PFSK-1 (cell line): ENCODE measurements around the gene MT1M.

Source experiments
- FOXP2 ChIP-seq: optimal IDR thresholded peaks from 2 replicates; pipeline ENCODE3; 2011; ENCODE audit warnings: borderline replicate concordance, control low read depth, inconsistent platforms; ENCODE audit not compliant: insufficient read depth; ENCODE audit errors: extremely low read length, extremely low read depth
- POLR2AphosphoS5 ChIP-seq: IDR thresholded peaks from 2 replicates; pipeline ENCODE4 v1.6.1; 2012; ENCODE audit warnings: low read depth, mild to moderate bottlenecking, control low read depth, low read length, moderate library complexity
- SIN3A ChIP-seq: IDR thresholded peaks from 2 replicates; pipeline ENCODE4 v1.6.1; 2012; ENCODE audit warnings: mild to moderate bottlenecking, low read length, moderate library complexity, borderline replicate concordance; ENCODE audit not compliant: insufficient read depth
- TAF1 ChIP-seq: IDR thresholded peaks from 2 replicates; pipeline ENCODE4 v1.6.1; 2012; ENCODE audit warnings: low read length, control low read depth, borderline replicate concordance; ENCODE audit not compliant: insufficient read depth
- TF ChIP-seq, protein P1 (sequence below), 2 experiments: IDR thresholded peaks; 2 replicates each; pipeline versions ENCODE4 v1.6.1 to v1.8.0; 2011 to 2012; ENCODE audit warnings: low read depth in 2 of 2, low read length in 2 of 2, control low read depth in 1 of 2, inconsistent platforms in 1 of 2, mild to moderate bottlenecking in 1 of 2, moderate library complexity in 1 of 2; ENCODE audit not compliant: insufficient read depth in 1 of 2

DNA sequence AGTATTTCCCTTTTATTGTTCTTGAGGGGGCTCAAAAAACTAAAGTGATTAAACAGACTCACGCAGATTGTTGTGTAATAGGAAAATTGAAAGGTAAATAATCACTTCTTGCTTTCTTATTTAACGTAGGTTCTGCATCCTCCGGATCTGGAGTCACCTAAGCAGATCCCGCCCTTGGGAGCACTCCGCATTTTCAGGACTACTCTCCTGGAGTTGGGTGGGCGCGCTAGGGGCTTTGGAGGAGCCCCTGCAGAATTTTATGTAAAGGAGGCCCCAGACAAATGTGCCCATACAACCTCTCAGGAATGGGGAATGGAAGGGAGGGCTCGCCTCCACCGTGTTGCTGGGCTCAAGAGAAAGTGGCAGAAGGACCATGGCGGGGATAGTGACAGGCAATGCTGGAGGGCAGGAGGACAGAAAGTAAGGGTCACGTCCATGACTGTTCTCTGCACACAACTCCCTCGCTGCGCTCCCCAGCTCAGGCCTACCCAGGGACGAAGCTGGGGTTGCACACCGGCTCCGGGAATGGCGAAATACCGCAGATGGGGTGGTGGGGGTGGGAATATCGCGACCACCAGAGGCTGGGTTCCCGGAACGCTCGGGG lies 15.7 kb upstream of the MT1M start:
- no peak for TF ChIP-seq POLR2AphosphoS5
- TF ChIP-seq SIN3A: no peak
- no peak for TF ChIP-seq TAF1
- TF ChIP-seq, protein P1, sequence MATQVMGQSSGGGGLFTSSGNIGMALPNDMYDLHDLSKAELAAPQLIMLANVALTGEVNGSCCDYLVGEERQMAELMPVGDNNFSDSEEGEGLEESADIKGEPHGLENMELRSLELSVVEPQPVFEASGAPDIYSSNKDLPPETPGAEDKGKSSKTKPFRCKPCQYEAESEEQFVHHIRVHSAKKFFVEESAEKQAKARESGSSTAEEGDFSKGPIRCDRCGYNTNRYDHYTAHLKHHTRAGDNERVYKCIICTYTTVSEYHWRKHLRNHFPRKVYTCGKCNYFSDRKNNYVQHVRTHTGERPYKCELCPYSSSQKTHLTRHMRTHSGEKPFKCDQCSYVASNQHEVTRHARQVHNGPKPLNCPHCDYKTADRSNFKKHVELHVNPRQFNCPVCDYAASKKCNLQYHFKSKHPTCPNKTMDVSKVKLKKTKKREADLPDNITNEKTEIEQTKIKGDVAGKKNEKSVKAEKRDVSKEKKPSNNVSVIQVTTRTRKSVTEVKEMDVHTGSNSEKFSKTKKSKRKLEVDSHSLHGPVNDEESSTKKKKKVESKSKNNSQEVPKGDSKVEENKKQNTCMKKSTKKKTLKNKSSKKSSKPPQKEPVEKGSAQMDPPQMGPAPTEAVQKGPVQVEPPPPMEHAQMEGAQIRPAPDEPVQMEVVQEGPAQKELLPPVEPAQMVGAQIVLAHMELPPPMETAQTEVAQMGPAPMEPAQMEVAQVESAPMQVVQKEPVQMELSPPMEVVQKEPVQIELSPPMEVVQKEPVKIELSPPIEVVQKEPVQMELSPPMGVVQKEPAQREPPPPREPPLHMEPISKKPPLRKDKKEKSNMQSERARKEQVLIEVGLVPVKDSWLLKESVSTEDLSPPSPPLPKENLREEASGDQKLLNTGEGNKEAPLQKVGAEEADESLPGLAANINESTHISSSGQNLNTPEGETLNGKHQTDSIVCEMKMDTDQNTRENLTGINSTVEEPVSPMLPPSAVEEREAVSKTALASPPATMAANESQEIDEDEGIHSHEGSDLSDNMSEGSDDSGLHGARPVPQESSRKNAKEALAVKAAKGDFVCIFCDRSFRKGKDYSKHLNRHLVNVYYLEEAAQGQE (IDR thresholded peaks at IDR 0.05; ENCODE audit: insufficient read depth in 1 of 2, low read depth in 2 of 2, low read length in 2 of 2): no peak
- no peak for TF ChIP-seq FOXP2
